HCT116 (cell line): ENCODE measurements around the gene LCOR. TPM values are rescaled to one million over a fixed set of nuclear protein-coding genes. Genes with fewer than 3 reads are reported as not detected.
A peak's percentile ranks its signal among the peaks of the same experiment; 100 is the strongest.

Experiments
- ATAC-seq: fragments of 200-7000 bp; cut with Tn5 transposase; 2 replicates; pipeline ENCODE4 v1.9.1; 2020; ENCODE audit warnings: mild to moderate bottlenecking, moderate library complexity
- BruUV-seq: library from RNA; stranded (reverse); fragments of 400-500 nt; replicated peaks from 2 replicates; lab custom pipeline; 2021; lab: Mats Ljungman, UMichigan
- CTCF ChIA-PET: fragments of 300-600 bp; sonication (Branson Sonifier 250); formaldehyde crosslinking; loops from one replicate; lab custom pipeline; 2021; ENCODE audit warnings: antibody characterized with exemption; lab: Charles Lee
- POLR2A ChIA-PET: fragments of 300-600, 350-600 bp; sonication (Branson Sonifier 250); formaldehyde crosslinking; loops from one replicate; lab custom pipeline; 2021; ENCODE audit warnings: antibody characterized with exemption; lab: Charles Lee
- RAD21 ChIA-PET, 2 experiments: fragments of 300-600 bp; sonication (Branson Sonifier 250); formaldehyde crosslinking; loops; one replicate each; lab custom pipeline; 2023; ENCODE audit warnings: low total read pairs in 2 of 2; ENCODE audit not compliant: uncharacterized antibody in 2 of 2, unreplicated experiment in 2 of 2, low non-redundant PET in 1 of 2; lab: Charles Lee
- DNase-seq: peaks from one replicate; pipeline ENCODE4 v3.0.0-alpha.2; 2010; ENCODE audit warnings: low read depth, low spot score
- H2AFZ ChIP-seq: fragments of 200-600 bp; shearing (Covaris generic), sonication (generic); 2 replicates; pipeline ENCODE4 v1.6.1; 2017; ENCODE audit warnings: low read depth, mixed run types, mixed read lengths, antibody characterized with exemption, low read length; ENCODE audit not compliant: poor library complexity, severe bottlenecking
- H3K27ac ChIP-seq: 2 replicates; pipeline ENCODE4 v1.5.1; 2012; ENCODE audit warnings: low read depth, low read length
- H3K27me3 ChIP-seq: fragments of 200-600 bp; sonication (generic); 2 replicates; pipeline ENCODE4 v1.6.1; 2016; ENCODE audit warnings: mixed run types, low read length, mixed read lengths; ENCODE audit not compliant: insufficient read depth
- H3K36me3 ChIP-seq, 2 experiments: fragments of 200-500 bp in 1 of 2; fragments of 200-600 bp in 1 of 2; sonication (Bioruptor generic) in 1 of 2; sonication (generic) in 1 of 2; 2 replicates each; pipeline versions ENCODE4 v1.5.1 to v1.6.1; 2014 to 2016; ENCODE audit warnings: low read length in 2 of 2, inconsistent platforms in 1 of 2, mixed read lengths in 1 of 2, mixed run types in 1 of 2; ENCODE audit not compliant: insufficient read depth in 2 of 2, control insufficient read depth in 1 of 2
- H3K4me1 ChIP-seq, 2 experiments: fragments of 200-600 bp in 1 of 2; sonication (generic) in 1 of 2; 2 replicates each; pipeline versions ENCODE4 v1.5.1 to v1.6.1; 2012 to 2017; ENCODE audit warnings: low read length in 2 of 2, inconsistent platforms in 1 of 2, mild to moderate bottlenecking in 1 of 2, mixed read lengths in 1 of 2, mixed run types in 1 of 2, moderate library complexity in 1 of 2; ENCODE audit not compliant: insufficient read depth in 2 of 2, control insufficient read depth in 1 of 2
- H3K4me2 ChIP-seq: fragments of 200-600 bp; sonication (generic); 2 replicates; pipeline ENCODE4 v1.6.1; 2017; ENCODE audit warnings: mixed run types, low read length, mixed read lengths
- H3K4me3 ChIP-seq, 2 experiments: fragments of 200-600 bp in 1 of 2; sonication (generic) in 1 of 2; replicated peaks in 1 of 2; 2 replicates each; pipeline ENCODE4 v1.5.1; 2011 to 2016; ENCODE audit warnings: low read length in 2 of 2, control low read depth in 1 of 2, low read depth in 1 of 2, mild to moderate bottlenecking in 1 of 2, mixed read lengths in 1 of 2, mixed run types in 1 of 2
- H3K79me2 ChIP-seq: fragments of 200-600 bp; sonication (generic); 2 replicates; pipeline ENCODE4 v1.6.1; 2017; ENCODE audit warnings: mild to moderate bottlenecking, mixed run types, low read length, moderate library complexity, mixed read lengths; ENCODE audit not compliant: insufficient read depth
- H3K9ac ChIP-seq: fragments of 200-600 bp; sonication (generic); 2 replicates; pipeline ENCODE4 v1.6.1; 2016; ENCODE audit warnings: low read length, mixed read lengths
- H3K9me2 ChIP-seq: fragments of 200-600 bp; sonication (generic), shearing (Covaris generic); 2 replicates; pipeline ENCODE4 v1.6.1; 2017; ENCODE audit warnings: mixed run types, mild to moderate bottlenecking, moderate library complexity; ENCODE audit not compliant: insufficient read depth
- H3K9me3 ChIP-seq, 2 experiments: fragments of 200-500 bp in 1 of 2; fragments of 200-600 bp in 1 of 2; sonication (Bioruptor generic) in 1 of 2; sonication (generic) in 1 of 2; 2 replicates each; pipeline ENCODE4 v1.6.1; 2014 to 2017; ENCODE audit warnings: low read length in 2 of 2, mixed read lengths in 2 of 2, inconsistent platforms in 1 of 2, low read depth in 1 of 2, mild to moderate bottlenecking in 1 of 2, mixed run types in 1 of 2, moderate library complexity in 1 of 2; ENCODE audit not compliant: control insufficient read depth in 1 of 2, insufficient read depth in 1 of 2
- H4K20me1 ChIP-seq: fragments of 200-600 bp; sonication (generic), shearing (Covaris generic); 2 replicates; pipeline ENCODE4 v1.6.1; 2017; ENCODE audit warnings: mixed run types, mild to moderate bottlenecking, moderate library complexity; ENCODE audit not compliant: insufficient read depth
- ATF3 ChIP-seq: IDR thresholded peaks from 2 replicates; pipeline ENCODE4 v1.6.1; 2012
- EGR1 ChIP-seq: IDR thresholded peaks from 2 replicates; pipeline ENCODE4 v1.6.1; 2012; ENCODE audit warnings: low read depth
- ELF1 ChIP-seq: IDR thresholded peaks from 2 replicates; pipeline ENCODE4 v1.6.1; 2012; ENCODE audit warnings: low read depth, borderline replicate concordance
- EZH2 ChIP-seq: fragments of 200-600 bp; sonication (generic); IDR thresholded peaks from 2 replicates; pipeline ENCODE4 v1.6.1; 2017; ENCODE audit warnings: antibody characterized with exemption, mixed run types
- EZH2phosphoT487 ChIP-seq: fragments of 200-600 bp; IDR thresholded peaks from 2 replicates; pipeline ENCODE4 v1.6.1; 2018; ENCODE audit warnings: antibody characterized with exemption, borderline replicate concordance
- FOSL1 ChIP-seq: IDR thresholded peaks from 2 replicates; pipeline ENCODE4 v1.6.1; 2012; ENCODE audit warnings: low read depth
- JUND ChIP-seq: IDR thresholded peaks from 2 replicates; pipeline ENCODE4 v1.6.1; 2012
- MAX ChIP-seq: IDR thresholded peaks from 2 replicates; pipeline ENCODE4 v1.6.1; 2012
- RAD21 ChIP-seq: IDR thresholded peaks from 2 replicates; pipeline ENCODE4 v1.6.1; 2012; ENCODE audit warnings: low read depth, mild to moderate bottlenecking
- SIN3A ChIP-seq: IDR thresholded peaks from 2 replicates; pipeline ENCODE4 v1.6.1; 2012; ENCODE audit warnings: low read depth
- SRF ChIP-seq: IDR thresholded peaks from 2 replicates; pipeline ENCODE4 v1.6.1; 2012; ENCODE audit warnings: low read depth
- ZBTB33 ChIP-seq: IDR thresholded peaks from 2 replicates; pipeline ENCODE4 v1.6.1; 2011; ENCODE audit warnings: mild to moderate bottlenecking, low read length, moderate library complexity; ENCODE audit not compliant: insufficient replicate concordance; ENCODE audit errors: extremely low read depth
- ZFX ChIP-seq: fragments of 450-650 bp; IDR thresholded peaks from 2 replicates; pipeline ENCODE4 v1.6.1; 2017
- ZNF274 ChIP-seq: fragments of 200-500 bp; sonication (Bioruptor generic); IDR thresholded peaks from 2 replicates; pipeline ENCODE4 v1.6.1; 2014; ENCODE audit warnings: mild to moderate bottlenecking, low read depth, low read length, inconsistent platforms
- intact Hi-C: fragments of 100-400 bp; cut with micrococcal nuclease; formaldehyde crosslinking; loops from 2 replicates; pipeline ENCODE4 v1.10.0; 2022
- total RNA-seq: library from RNA; stranded (reverse); gene quantifications from one replicate; pipeline ENCODE4 v1.2.1, GENCODE V29; 2021; ENCODE audit not compliant: unreplicated experiment

Gene LCOR
- total RNA-seq, 1 experiment from 2014 or later: 59.9 TPM

- peaks cover 22 to 32% of the 10 kb centered on the region in 2 experiments for H3K4me1 ChIP-seq
These were observed 6.4 kb downstream of the LCOR start for GRCh38 chr10:96838529-96838928.

GRCh38 chr10:96840841-96841518 is 8.9 kb downstream of the LCOR start:
- Histone ChIP-seq H3K9me3 (no peaks in the 10 kb centered on the region), H3K9me2 (no peaks in the 10 kb centered on the region), H3K4me2 (peak overlapping the region; percentile 71), H3K36me3 (no peaks in the 10 kb centered on the region), H3K27me3 (no peaks in the 10 kb centered on the region), H4K20me1 (peaks cover 11% of the 10 kb centered on the region), H2AFZ (no peak overlapping the region), H3K4me3 (peak overlapping the region in 1 of 2 experiments; percentile 23; a peak in 1 of 4 replicates), H3K27ac (peak overlapping the region; percentile 46), H3K79me2 (peaks cover 94% of the 10 kb centered on the region), H3K4me1 (peaks cover 15 to 22% of the 10 kb centered on the region in 2 experiments), H3K9ac (peak overlapping the region; percentile 32; the same call in 1 of the 2 replicates)
- ChIA-PET CTCF (interaction anchor here (0.7 kb wide), 1 partner anchor 184 kb away, joined by 3 read pairs; no protein-coding TSS in a partner anchor), POLR2A (interaction anchor here (0.7 to 0.8 kb wide), 2 partner anchors 12 to 16 kb away, joined by 3 read pairs; no protein-coding TSS in a partner anchor), RAD21 (no interaction called here)
- DNase-seq (peak; percentile 52), ATAC-seq (peak; percentile 95)
- no TSS peak for BruUV-seq
- intact Hi-C loops: no loop called here
- TF ChIP-seq SIN3A (no peak; the same call in 1 of the 2 replicates), EZH2 (no peak), SRF (no peak), EZH2phosphoT487 (no peak), ZBTB33 (no peak), RAD21 (no peak), ELF1 (no peak), JUND (peak; percentile 89), FOSL1 (peak; percentile 92), ATF3 (peak; percentile 92), ZNF274 (no peak), MAX (peak; percentile 41; the same call in 1 of the 2 replicates), EGR1 (0 out of 2 replicates have a peak, but pooled peaks have one; percentile 26)

More at GRCh38 chr10:96838529-96838928, 6.4 kb downstream of the LCOR start:
- POLR2A ChIA-PET: no interaction called here
- Histone ChIP-seq H3K27ac (no peak overlapping the region), H3K79me2 (peaks cover 97% of the 10 kb centered on the region), H2AFZ (no peak overlapping the region)
- ATAC-seq (no peak), DNase-seq (no peak)
- intact Hi-C loops: no loop called here
- no peak for TF ChIP-seq ZFX
- no peak for TF ChIP-seq JUND
- TF ChIP-seq ATF3: no peak
- no peak for TF ChIP-seq ELF1
- TF ChIP-seq, all 23 proteins: peak for 0
- ChIA-PET CTCF (no interaction called here), RAD21 (no interaction called here)
- H3K4me3 ChIP-seq: no peak overlapping the region
- H3K9me3 ChIP-seq: no peaks in the 10 kb centered on the region
- no peaks in the 10 kb centered on the region for H3K27me3 ChIP-seq
- no peak overlapping the region for H3K9ac ChIP-seq
- H3K36me3 ChIP-seq: no peaks in the 10 kb centered on the region
- BruUV-seq: no TSS peak
- no peak overlapping the region for H3K4me2 ChIP-seq
- H3K9me2 ChIP-seq: no peaks in the 10 kb centered on the region
- peaks cover 4% of the 10 kb centered on the region; the same call in 1 of the 2 replicates for H4K20me1 ChIP-seq
